ENCODE measurements around the gene PSAT1. TPM values are rescaled to one million over a fixed set of nuclear protein-coding genes. Genes with fewer than 3 reads are reported as not detected.

The PSAT1 gene
- total and polyA plus RNA-seq, 2 experiments from 2014 or later = 120 to 149 TPM

DNA sequence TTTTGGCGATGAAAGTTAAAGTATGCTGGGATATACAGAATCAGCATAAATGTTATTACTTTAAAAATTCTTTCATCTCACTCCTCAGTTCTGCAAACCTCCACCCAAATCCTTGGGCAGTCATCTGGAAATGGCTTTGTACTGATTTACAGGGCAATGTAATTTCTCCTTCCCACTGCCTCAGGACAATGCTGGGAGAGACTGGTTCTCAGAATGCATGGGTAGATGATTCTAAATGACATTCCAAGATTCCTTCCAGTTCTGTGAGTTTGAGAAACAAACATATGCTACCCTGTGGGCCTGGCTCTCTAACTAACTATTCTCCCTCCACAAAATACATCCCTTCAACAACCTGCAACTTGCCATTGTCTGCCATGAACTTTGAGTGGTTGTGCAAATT is 7.5 kb upstream of the PSAT1 start:
- H4K20me1 ChIP-seq (ENCODE audit: insufficient read depth, poor library complexity, severe bottlenecking) = no peaks in the 10 kb centered on the region
- no peak overlapping the region for H3K4me2 ChIP-seq
- no peaks in the 10 kb centered on the region for H3K27me3 ChIP-seq
- H3K27ac ChIP-seq = no peak overlapping the region
- no peak overlapping the region for H3K4me3 ChIP-seq
- 89% methylated on average over 1 of the region's 1 CpG for WGBS (ENCODE audit: low lambda C conversion rate, missing lambda C conversion rate)
- H3K9me2 ChIP-seq (replicated peaks; ENCODE audit: insufficient read depth) = no peaks in the 10 kb centered on the region
- no peaks in the 10 kb centered on the region for H3K9me3 ChIP-seq (ENCODE audit: low read depth)
- H2AFZ ChIP-seq = no peak overlapping the region
- no peaks in the 10 kb centered on the region for H3K4me1 ChIP-seq (ENCODE audit: insufficient read depth)
- DNase-seq (ENCODE audit: low spot score) = no peak
- H3K79me2 ChIP-seq = no peaks in the 10 kb centered on the region
- no peaks in the 10 kb centered on the region for H3K36me3 ChIP-seq (replicated peaks; ENCODE audit: insufficient read depth, low read depth)
- TF ChIP-seq, protein P1, sequence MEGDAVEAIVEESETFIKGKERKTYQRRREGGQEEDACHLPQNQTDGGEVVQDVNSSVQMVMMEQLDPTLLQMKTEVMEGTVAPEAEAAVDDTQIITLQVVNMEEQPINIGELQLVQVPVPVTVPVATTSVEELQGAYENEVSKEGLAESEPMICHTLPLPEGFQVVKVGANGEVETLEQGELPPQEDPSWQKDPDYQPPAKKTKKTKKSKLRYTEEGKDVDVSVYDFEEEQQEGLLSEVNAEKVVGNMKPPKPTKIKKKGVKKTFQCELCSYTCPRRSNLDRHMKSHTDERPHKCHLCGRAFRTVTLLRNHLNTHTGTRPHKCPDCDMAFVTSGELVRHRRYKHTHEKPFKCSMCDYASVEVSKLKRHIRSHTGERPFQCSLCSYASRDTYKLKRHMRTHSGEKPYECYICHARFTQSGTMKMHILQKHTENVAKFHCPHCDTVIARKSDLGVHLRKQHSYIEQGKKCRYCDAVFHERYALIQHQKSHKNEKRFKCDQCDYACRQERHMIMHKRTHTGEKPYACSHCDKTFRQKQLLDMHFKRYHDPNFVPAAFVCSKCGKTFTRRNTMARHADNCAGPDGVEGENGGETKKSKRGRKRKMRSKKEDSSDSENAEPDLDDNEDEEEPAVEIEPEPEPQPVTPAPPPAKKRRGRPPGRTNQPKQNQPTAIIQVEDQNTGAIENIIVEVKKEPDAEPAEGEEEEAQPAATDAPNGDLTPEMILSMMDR (IDR thresholded peaks at IDR 0.05; ENCODE audit: poor library complexity) = no peak
- TF ChIP-seq EZH2 (IDR thresholded peaks at IDR 0.05; ENCODE audit: borderline replicate concordance) (no peak), EZH2phosphoT487 (IDR thresholded peaks at IDR 0.05; ENCODE audit: low read depth, severe bottlenecking, unreplicated experiment) (no peak)

DNA sequence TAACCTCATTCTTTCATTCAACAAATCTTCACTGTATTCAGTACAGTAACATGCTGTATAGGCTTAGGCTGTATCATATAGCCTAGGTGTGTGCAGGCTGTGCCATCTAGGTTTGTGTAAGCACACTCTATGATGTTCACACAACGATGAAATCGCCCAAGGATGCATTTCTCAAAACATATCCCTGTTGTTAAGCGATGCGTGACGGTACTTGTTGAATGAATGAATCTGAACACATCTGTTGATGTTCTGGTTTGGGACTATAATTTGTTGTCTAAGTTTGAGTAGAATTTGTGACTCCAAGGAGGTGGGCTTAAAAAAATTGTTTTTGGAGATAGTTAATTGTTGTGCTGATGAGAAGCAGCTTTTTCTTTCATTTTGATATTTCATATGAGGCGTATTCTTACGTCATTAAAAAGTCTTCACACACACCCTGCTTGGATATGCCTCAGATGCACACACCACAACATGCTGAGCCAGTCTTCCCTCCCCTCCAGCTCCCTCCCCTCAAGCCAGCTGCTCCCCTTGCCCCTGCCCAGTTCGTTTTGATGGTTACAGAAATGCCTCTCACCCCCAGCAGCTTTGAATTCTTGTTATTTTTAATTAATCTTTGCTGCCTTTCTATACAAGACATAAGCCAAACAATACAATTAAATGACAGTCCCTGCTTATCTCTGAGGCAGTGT is 5.5 kb upstream of the PSAT1 start:
- no peaks in the 10 kb centered on the region for H3K9me2 ChIP-seq (replicated peaks; ENCODE audit: insufficient read depth)
- no peaks in the 10 kb centered on the region for H3K27me3 ChIP-seq
- WGBS (ENCODE audit: low lambda C conversion rate, missing lambda C conversion rate) = 86% methylated on average over 8 of the region's 8 CpGs
- TF ChIP-seq, protein P1 (IDR thresholded peaks at IDR 0.05; ENCODE audit: poor library complexity) = no peak
- no peak for TF ChIP-seq EZH2phosphoT487 (IDR thresholded peaks at IDR 0.05; ENCODE audit: low read depth, severe bottlenecking, unreplicated experiment)
- no peak for TF ChIP-seq EZH2 (IDR thresholded peaks at IDR 0.05; ENCODE audit: borderline replicate concordance)
- H3K4me1 ChIP-seq (ENCODE audit: insufficient read depth) = peaks cover 6% of the 10 kb centered on the region
- no peaks in the 10 kb centered on the region for H3K36me3 ChIP-seq (replicated peaks; ENCODE audit: insufficient read depth, low read depth)
- H2AFZ ChIP-seq = peak overlapping the region; percentile 9
- no peaks in the 10 kb centered on the region for H3K9me3 ChIP-seq (ENCODE audit: low read depth)
- no peaks in the 10 kb centered on the region for H4K20me1 ChIP-seq (ENCODE audit: insufficient read depth, poor library complexity, severe bottlenecking)
- H3K4me3 ChIP-seq = no peak overlapping the region
- no peak overlapping the region for H3K27ac ChIP-seq
- H3K4me2 ChIP-seq = peak overlapping the region; percentile 63
- no peak for DNase-seq (ENCODE audit: low spot score)
- no peaks in the 10 kb centered on the region for H3K79me2 ChIP-seq

DNA sequence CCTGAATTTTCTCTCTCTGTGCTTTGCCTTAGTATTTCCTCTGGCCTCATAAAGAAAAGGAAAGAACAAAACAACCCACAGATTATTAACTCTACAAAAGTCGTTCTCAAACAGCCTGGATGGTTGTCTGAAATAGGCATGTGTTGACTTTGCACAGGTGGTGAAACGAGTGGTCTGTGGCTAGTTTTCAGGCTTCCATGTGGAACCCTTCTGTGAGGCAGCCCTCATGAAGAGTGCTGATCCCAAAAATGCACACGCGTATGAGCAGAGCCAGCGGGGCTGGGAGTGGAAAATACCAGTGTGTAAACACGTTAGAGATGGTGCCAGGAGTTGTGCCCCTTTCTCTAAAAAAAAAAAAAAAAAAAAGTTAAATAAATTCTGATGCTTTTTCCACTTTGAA is 4.9 kb upstream of the PSAT1 start:
- Histone ChIP-seq H3K4me3 (no peak overlapping the region), H3K9me3 (ENCODE audit: low read depth) (no peaks in the 10 kb centered on the region), H3K27ac (no peak overlapping the region), H3K79me2 (no peaks in the 10 kb centered on the region), H3K27me3 (no peaks in the 10 kb centered on the region), H4K20me1 (ENCODE audit: insufficient read depth, poor library complexity, severe bottlenecking) (no peaks in the 10 kb centered on the region), H3K4me2 (peak overlapping the region; percentile 63), H3K9me2 (replicated peaks; ENCODE audit: insufficient read depth) (no peaks in the 10 kb centered on the region), H3K36me3 (replicated peaks; ENCODE audit: insufficient read depth, low read depth) (no peaks in the 10 kb centered on the region), H2AFZ (peak overlapping the region; percentile 9), H3K4me1 (ENCODE audit: insufficient read depth) (peaks cover 6% of the 10 kb centered on the region)
- 52% methylated on average over 6 of the region's 6 CpGs for WGBS (ENCODE audit: low lambda C conversion rate, missing lambda C conversion rate)
- no peak for DNase-seq (ENCODE audit: low spot score)
- TF ChIP-seq EZH2phosphoT487 (IDR thresholded peaks at IDR 0.05; ENCODE audit: low read depth, severe bottlenecking, unreplicated experiment) (no peak), EZH2 (IDR thresholded peaks at IDR 0.05; ENCODE audit: borderline replicate concordance) (no peak)
- TF ChIP-seq, protein P1 (IDR thresholded peaks at IDR 0.05; ENCODE audit: poor library complexity) = no peak

Measured in hepatocyte (in vitro differentiated cells).